ENCODE data around the gene LSR. TPM values are rescaled to one million over a fixed set of nuclear protein-coding genes. Genes with fewer than 3 reads are reported as not detected.

LSR gene
- total and polyA plus RNA-seq, 2 donors, result 4.2 to 27.9 TPM

GRCh38 chr19:35287713-35288112 is 38.9 kb downstream of the LSR start:
- no peaks in the 10 kb centered on the region for H3K36me3 ChIP-seq (ENCODE audit: insufficient read depth)
- no peak overlapping the region for H3K27ac ChIP-seq (ENCODE audit: low read depth)
- DNase-seq (ENCODE audit: extremely low spot score), result no peak
- no peaks in the 10 kb centered on the region for H3K4me1 ChIP-seq (ENCODE audit: insufficient read depth)
- 91% methylated on average over 10 of the region's 10 CpGs for WGBS
- H3K4me3 ChIP-seq (ENCODE audit: low read depth, low read length), result no peak overlapping the region

- no peaks in the 10 kb centered on the region for H3K36me3 ChIP-seq (ENCODE audit: insufficient read depth)
- no peak for DNase-seq (ENCODE audit: extremely low spot score)
- H3K4me3 ChIP-seq (ENCODE audit: low read depth, low read length), result no peak overlapping the region
- 66% methylated on average over 2 of the region's 2 CpGs for WGBS
- no peak overlapping the region for H3K27ac ChIP-seq (ENCODE audit: low read depth)
- no peaks in the 10 kb centered on the region for H3K4me1 ChIP-seq (ENCODE audit: insufficient read depth)
Observed at GRCh38 chr19:35288331-35288730, 39.5 kb downstream of the LSR start.

GRCh38 chr19:35288906-35289305 is 40.1 kb downstream of the LSR start:
- WGBS, result 60% methylated on average over 5 of the region's 5 CpGs
- DNase-seq (ENCODE audit: extremely low spot score), result no peak
- Histone ChIP-seq H3K4me1 (ENCODE audit: insufficient read depth) (no peaks in the 10 kb centered on the region), H3K36me3 (ENCODE audit: insufficient read depth) (no peaks in the 10 kb centered on the region), H3K4me3 (ENCODE audit: low read depth, low read length) (no peak overlapping the region), H3K27ac (ENCODE audit: low read depth) (no peak overlapping the region)

GRCh38 chr19:35290381-35291127 is 41.8 kb downstream of the LSR start:
- Histone ChIP-seq H3K27ac (ENCODE audit: low read depth) (no peak overlapping the region), H3K4me1 (ENCODE audit: insufficient read depth) (no peaks in the 10 kb centered on the region), H3K4me3 (ENCODE audit: low read depth, low read length) (no peak overlapping the region), H3K36me3 (ENCODE audit: insufficient read depth) (no peaks in the 10 kb centered on the region)
- WGBS, result 67% methylated on average over 20 of the region's 20 CpGs
- no peak for DNase-seq (ENCODE audit: extremely low spot score)

- no peak overlapping the region for H3K27ac ChIP-seq (ENCODE audit: low read depth)
- no peaks in the 10 kb centered on the region for H3K36me3 ChIP-seq (ENCODE audit: insufficient read depth)
- no peaks in the 10 kb centered on the region for H3K4me1 ChIP-seq (ENCODE audit: insufficient read depth)
- no peak overlapping the region for H3K4me3 ChIP-seq (ENCODE audit: low read depth, low read length)
- no peak for DNase-seq (ENCODE audit: extremely low spot score)
- 69% methylated on average over 6 of the region's 6 CpGs for WGBS
Observed at GRCh38 chr19:35291259-35291658, 42.5 kb downstream of the LSR start.

- WGBS, result 76% methylated on average over 12 of the region's 12 CpGs
- no peaks in the 10 kb centered on the region for H3K36me3 ChIP-seq (ENCODE audit: insufficient read depth)
- H3K4me1 ChIP-seq (ENCODE audit: insufficient read depth), result no peaks in the 10 kb centered on the region
- no peak within 1 kb of the TSS for H3K4me3 ChIP-seq (ENCODE audit: low read depth, low read length)
- no peak within 1 kb of the TSS for H3K27ac ChIP-seq (ENCODE audit: low read depth)
- DNase-seq (ENCODE audit: extremely low spot score), result no peak
Observed at GRCh38 chr19:35291916-35292315, 43.1 kb downstream of the LSR start, which contains the start of gene MAG. MAG (plus strand) TSS chr19:35292161; CDS start chr19:35295409, 3,248 bp downstream.

- H3K4me3 ChIP-seq (ENCODE audit: low read depth, low read length), result no peak overlapping the region
- 56% methylated on average over 23 of the region's 23 CpGs for WGBS
- no peak for DNase-seq (ENCODE audit: extremely low spot score)
- no peaks in the 10 kb centered on the region for H3K4me1 ChIP-seq (ENCODE audit: insufficient read depth)
- no peaks in the 10 kb centered on the region for H3K36me3 ChIP-seq (ENCODE audit: insufficient read depth)
- no peak overlapping the region for H3K27ac ChIP-seq (ENCODE audit: low read depth)
Observed at GRCh38 chr19:35292421-35293362, 43.9 kb downstream of the LSR start.

GRCh38 chr19:35293363-35293739 is 44.5 kb downstream of the LSR start:
- no peak overlapping the region for H3K27ac ChIP-seq (ENCODE audit: low read depth)
- H3K4me1 ChIP-seq (ENCODE audit: insufficient read depth), result no peaks in the 10 kb centered on the region
- WGBS, result 17% methylated on average over 7 of the region's 7 CpGs
- no peaks in the 10 kb centered on the region for H3K36me3 ChIP-seq (ENCODE audit: insufficient read depth)
- H3K4me3 ChIP-seq (ENCODE audit: low read depth, low read length), result no peak overlapping the region
- no peak for DNase-seq (ENCODE audit: extremely low spot score)

- 37% methylated on average over 17 of the region's 17 CpGs for WGBS
- no peak for DNase-seq (ENCODE audit: extremely low spot score)
- no peak overlapping the region for H3K4me3 ChIP-seq (ENCODE audit: low read depth, low read length)
- no peaks in the 10 kb centered on the region for H3K4me1 ChIP-seq (ENCODE audit: insufficient read depth)
- no peaks in the 10 kb centered on the region for H3K36me3 ChIP-seq (ENCODE audit: insufficient read depth)
- H3K27ac ChIP-seq (ENCODE audit: low read depth), result no peak overlapping the region
Observed at GRCh38 chr19:35293808-35294207, 45.0 kb downstream of the LSR start.

GRCh38 chr19:35294328-35294727 is 45.5 kb downstream of the LSR start:
- Histone ChIP-seq H3K4me3 (ENCODE audit: low read depth, low read length) (no peak overlapping the region), H3K27ac (ENCODE audit: low read depth) (no peak overlapping the region), H3K36me3 (ENCODE audit: insufficient read depth) (no peaks in the 10 kb centered on the region), H3K4me1 (ENCODE audit: insufficient read depth) (no peaks in the 10 kb centered on the region)
- no peak for DNase-seq (ENCODE audit: extremely low spot score)
- WGBS, result 64% methylated on average over 3 of the region's 3 CpGs

- WGBS, result 61% methylated on average over 25 of the region's 25 CpGs
- DNase-seq (ENCODE audit: extremely low spot score), result no peak
- H3K4me1 ChIP-seq (ENCODE audit: insufficient read depth), result no peaks in the 10 kb centered on the region
- no peaks in the 10 kb centered on the region for H3K36me3 ChIP-seq (ENCODE audit: insufficient read depth)
- no peak overlapping the region for H3K4me3 ChIP-seq (ENCODE audit: low read depth, low read length)
- no peak overlapping the region for H3K27ac ChIP-seq (ENCODE audit: low read depth)
Observed at GRCh38 chr19:35294859-35295791, 46.3 kb downstream of the LSR start.

GRCh38 chr19:35295792-35296462 is 47.1 kb downstream of the LSR start:
- DNase-seq (ENCODE audit: extremely low spot score), result no peak
- Histone ChIP-seq H3K4me1 (ENCODE audit: insufficient read depth) (no peaks in the 10 kb centered on the region), H3K4me3 (ENCODE audit: low read depth, low read length) (no peak overlapping the region), H3K27ac (ENCODE audit: low read depth) (no peak overlapping the region), H3K36me3 (ENCODE audit: insufficient read depth) (no peaks in the 10 kb centered on the region)
- 56% methylated on average over 24 of the region's 24 CpGs for WGBS

Data from urinary bladder (tissue), 4 donors.